Measurements from ENCODE around the gene RBM4. TPM values are rescaled to one million over a fixed set of nuclear protein-coding genes. Genes with fewer than 3 reads are reported as not detected.

The RBM4 gene
- total RNA-seq, 1 donor from 2014 or later, result 107 TPM

DNA sequence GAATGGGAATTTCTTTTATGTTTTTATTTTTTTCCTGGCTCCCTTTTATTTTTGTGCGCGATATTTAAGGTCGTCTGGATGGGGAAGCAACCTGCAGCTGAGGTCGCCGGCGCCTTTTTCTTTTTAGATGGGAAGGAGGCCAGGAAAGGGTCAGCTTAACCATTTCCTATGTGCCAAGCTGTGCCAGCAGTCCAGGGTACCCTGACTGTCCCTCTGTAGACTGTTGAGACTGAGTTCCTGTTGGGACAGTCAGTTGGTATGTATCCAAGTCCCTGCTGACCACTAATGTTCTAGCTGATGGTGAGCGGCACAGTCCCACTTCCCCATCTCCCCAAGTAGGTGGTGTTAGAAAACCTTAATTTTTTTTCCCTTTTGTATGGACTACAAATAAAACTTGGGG lies 11.6 kb upstream of the RBM4 start:
- Histone ChIP-seq H3K27ac (no peak overlapping the region), H3K4me3 (no peak overlapping the region), H3K27me3 (ENCODE audit: low read depth) (no peaks in the 10 kb centered on the region), H3K4me1 (peaks cover 25% of the 10 kb centered on the region), H3K9me3 (no peaks in the 10 kb centered on the region), H3K36me3 (peaks cover 84% of the 10 kb centered on the region)
- no peak for ATAC-seq
- intact Hi-C loops (cut with DNase I), result no loop called here
- DNase-seq, result no peak
- TF ChIP-seq CTCF (IDR thresholded peaks at IDR 0.05), result no peak

- Histone ChIP-seq H3K36me3 (peaks cover 80% of the 10 kb centered on the region), H3K27ac (no peak overlapping the region), H3K4me3 (no peak overlapping the region), H3K4me1 (peaks cover 13% of the 10 kb centered on the region), H3K9me3 (no peaks in the 10 kb centered on the region), H3K27me3 (ENCODE audit: low read depth) (no peaks in the 10 kb centered on the region)
- intact Hi-C loops (cut with DNase I), result no loop called here
- no peak for ATAC-seq
- no peak for TF ChIP-seq CTCF (IDR thresholded peaks at IDR 0.05)
- no peak for DNase-seq
Observed at GRCh38 chr11:66628061-66628603, 10.4 kb upstream of the RBM4 start.

DNA sequence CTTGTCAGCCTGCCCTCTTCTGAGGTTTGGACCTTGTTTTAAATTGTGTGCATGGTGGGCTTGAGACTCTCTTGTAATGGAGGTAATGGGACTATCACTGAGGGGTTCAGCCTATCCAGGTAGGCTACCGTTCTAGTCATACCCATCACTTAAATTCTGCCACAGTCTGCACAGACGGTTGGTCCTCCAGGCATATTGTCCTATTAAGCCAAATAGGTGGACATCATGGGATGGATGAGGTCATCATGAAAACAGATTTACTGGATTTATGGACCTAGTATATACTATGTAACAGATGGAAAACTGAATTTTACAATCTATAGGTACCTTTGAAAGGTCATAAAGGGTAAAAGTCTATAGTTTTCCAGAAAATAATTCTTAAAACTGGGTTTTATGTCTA lies 9.1 kb upstream of the RBM4 start:
- intact Hi-C loops (cut with DNase I), result no loop called here
- H3K4me1 ChIP-seq, result peaks cover under 1% of the 10 kb centered on the region
- no peak overlapping the region for H3K27ac ChIP-seq
- H3K4me3 ChIP-seq, result no peak overlapping the region
- DNase-seq (no peak), ATAC-seq (no peak)
- H3K9me3 ChIP-seq, result no peaks in the 10 kb centered on the region
- peaks cover 73% of the 10 kb centered on the region for H3K36me3 ChIP-seq
- no peaks in the 10 kb centered on the region for H3K27me3 ChIP-seq (ENCODE audit: low read depth)
- no peak for TF ChIP-seq CTCF (IDR thresholded peaks at IDR 0.05)

GRCh38 chr11:66631883-66632282 lies 6.6 kb upstream of the RBM4 start:
- Histone ChIP-seq H3K36me3 (peaks cover 48% of the 10 kb centered on the region), H3K27me3 (ENCODE audit: low read depth) (no peaks in the 10 kb centered on the region), H3K4me3 (no peak overlapping the region), H3K9me3 (no peaks in the 10 kb centered on the region), H3K27ac (no peak overlapping the region), H3K4me1 (no peaks in the 10 kb centered on the region)
- intact Hi-C loops (cut with DNase I), result no loop called here
- DNase-seq, result no peak
- TF ChIP-seq CTCF (IDR thresholded peaks at IDR 0.05), result no peak
- no peak for ATAC-seq

GRCh38 chr11:66632952-66633351 lies 5.6 kb upstream of the RBM4 start:
- no peak for DNase-seq
- TF ChIP-seq CTCF (IDR thresholded peaks at IDR 0.05), result no peak
- Histone ChIP-seq H3K36me3 (peaks cover 37% of the 10 kb centered on the region), H3K27me3 (ENCODE audit: low read depth) (no peaks in the 10 kb centered on the region), H3K4me3 (no peak overlapping the region), H3K9me3 (no peaks in the 10 kb centered on the region), H3K4me1 (peaks cover 8% of the 10 kb centered on the region), H3K27ac (no peak overlapping the region)
- intact Hi-C loops (cut with DNase I), result no loop called here
- no peak for ATAC-seq

GRCh38 chr11:66636411-66636810 lies 2.1 kb upstream of the RBM4 start:
- no peak overlapping the region for H3K27ac ChIP-seq
- TF ChIP-seq CTCF (IDR thresholded peaks at IDR 0.05), result no peak
- intact Hi-C loops (cut with DNase I), result no loop called here
- no peak for ATAC-seq
- no peaks in the 10 kb centered on the region for H3K27me3 ChIP-seq (ENCODE audit: low read depth)
- H3K4me3 ChIP-seq, result no peak overlapping the region
- no peak for DNase-seq
- H3K9me3 ChIP-seq, result no peaks in the 10 kb centered on the region
- peaks cover 32% of the 10 kb centered on the region for H3K4me1 ChIP-seq
- H3K36me3 ChIP-seq, result peaks cover 34% of the 10 kb centered on the region

All from lower lobe of right lung (tissue), 2 donors.